ENCODE results near the gene HIGD1A. TPM values are rescaled to one million over a fixed set of nuclear protein-coding genes. Genes with fewer than 3 reads are reported as not detected.

HIGD1A gene
- 88.6 and 91.6 TPM in 2 replicates for total RNA-seq

- Mint-ChIP-seq H3K27me3 (peaks cover 34% of the 10 kb centered on the region), H3K9me3 (no peaks in the 10 kb centered on the region), H3K4me3 (peak within 1 kb of the TSS; percentile 99), H3K27ac (peak within 1 kb of the TSS; percentile 97), H3K36me3 (ENCODE audit: low read depth) (peaks cover 22% of the 10 kb centered on the region), H3K4me1 (peaks cover 29% of the 10 kb centered on the region)
- peak; percentile 98 for DNase-seq
- intact Hi-C loops (cut with micrococcal nuclease): loop anchor here (1.0 to 10.0 kb wide), 5 partner anchors 23 to 1531 kb away; partner anchors contain the start of genes CCDC13, NKTR, SNRK and TCAIM
These were observed at the start of gene HIGD1A for GRCh38 chr3:42804106-42804830. Gene HIGD1A (minus strand): TSS chr3:42804490. CDS start chr3:42794253, 10,237 bp downstream.

DNA sequence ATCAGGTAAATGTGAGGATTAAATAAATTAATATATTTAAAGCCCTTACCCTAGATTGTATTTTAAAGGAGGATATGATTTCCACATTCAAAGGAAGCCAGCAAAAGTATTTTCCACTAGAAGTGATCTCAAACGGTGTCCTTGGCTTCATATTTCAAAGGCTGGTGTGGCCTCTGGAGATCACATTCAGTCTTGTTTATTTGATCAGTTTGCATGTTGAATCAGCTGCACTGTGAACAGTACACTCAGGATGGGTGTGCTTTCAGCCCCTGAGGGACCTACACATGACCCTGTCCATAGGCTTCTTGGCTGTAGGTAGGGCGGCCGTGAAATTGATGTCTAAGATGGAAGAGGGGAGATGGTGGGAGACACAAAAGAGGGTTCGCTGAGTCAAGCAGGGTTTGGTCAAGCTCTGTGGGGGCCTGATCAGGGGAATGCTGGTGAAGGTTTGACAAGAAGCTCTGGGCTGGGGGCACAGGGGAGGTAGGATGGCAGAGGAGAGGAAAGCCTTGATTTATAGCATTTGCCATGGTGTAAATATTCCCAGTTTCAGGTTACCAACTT lies 49.5 kb upstream of the HIGD1A start:
- Mint-ChIP-seq H3K4me3 (no peak overlapping the region), H3K4me1 (no peaks in the 10 kb centered on the region), H3K36me3 (ENCODE audit: low read depth) (no peaks in the 10 kb centered on the region), H3K27me3 (peaks cover 11% of the 10 kb centered on the region), H3K9me3 (peaks cover under 1% of the 10 kb centered on the region), H3K27ac (no peak overlapping the region)
- no peak for DNase-seq
- intact Hi-C loops (cut with micrococcal nuclease): no loop called here

GRCh38 chr3:42853056-42853455 lies 48.8 kb upstream of the HIGD1A start:
- H3K9me3 Mint-ChIP-seq: no peaks in the 10 kb centered on the region
- H3K27ac Mint-ChIP-seq: no peak overlapping the region
- no peaks in the 10 kb centered on the region for H3K4me1 Mint-ChIP-seq
- no peak for DNase-seq
- no peak overlapping the region for H3K4me3 Mint-ChIP-seq
- no peaks in the 10 kb centered on the region for H3K36me3 Mint-ChIP-seq (ENCODE audit: low read depth)
- H3K27me3 Mint-ChIP-seq: peaks cover 6% of the 10 kb centered on the region
- intact Hi-C loops (cut with micrococcal nuclease): no loop called here

- H3K36me3 Mint-ChIP-seq (ENCODE audit: low read depth): no peaks in the 10 kb centered on the region
- no peaks in the 10 kb centered on the region for H3K9me3 Mint-ChIP-seq
- intact Hi-C loops (cut with micrococcal nuclease): no loop called here
- H3K27me3 Mint-ChIP-seq: peaks cover 6% of the 10 kb centered on the region
- H3K4me3 Mint-ChIP-seq: no peak overlapping the region
- peaks cover 4% of the 10 kb centered on the region for H3K4me1 Mint-ChIP-seq
- no peak for DNase-seq
- H3K27ac Mint-ChIP-seq: no peak overlapping the region
These were observed 48.2 kb upstream of the HIGD1A start for GRCh38 chr3:42852441-42852840.

DNA sequence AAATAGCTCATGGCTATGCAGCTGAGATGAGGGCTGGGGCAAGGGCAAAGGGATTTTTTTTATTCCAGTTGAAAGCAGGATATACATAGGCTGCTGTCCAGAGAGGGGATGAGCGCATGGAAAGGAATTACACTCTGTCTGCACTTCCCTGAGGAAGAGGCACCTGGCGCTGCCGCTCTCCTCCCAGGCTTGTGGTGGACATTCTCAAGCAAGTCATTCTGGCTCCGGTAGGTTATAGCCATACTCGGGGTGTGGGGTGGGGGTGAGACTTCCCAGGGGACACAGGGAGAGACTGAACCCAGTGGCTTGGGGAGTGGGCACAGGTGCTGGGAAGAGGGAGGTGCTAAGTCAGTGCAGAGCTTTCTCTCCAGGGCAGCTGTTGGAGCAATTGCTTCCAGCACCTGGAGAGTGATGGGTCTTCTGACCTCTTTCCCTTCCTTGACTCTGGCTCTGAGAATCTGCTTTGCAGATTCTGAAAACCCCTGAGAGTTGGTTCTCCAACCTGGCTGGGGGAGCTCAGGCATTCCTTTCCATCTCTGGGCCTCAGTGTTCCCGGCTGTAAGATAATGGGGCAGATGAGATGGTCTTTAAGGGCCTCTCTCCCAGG lies 47.0 kb upstream of the HIGD1A start:
- DNase-seq: no peak
- Mint-ChIP-seq H3K9me3 (no peaks in the 10 kb centered on the region), H3K4me3 (no peak overlapping the region), H3K4me1 (peaks cover 15% of the 10 kb centered on the region), H3K27me3 (peaks cover 4% of the 10 kb centered on the region), H3K36me3 (ENCODE audit: low read depth) (no peaks in the 10 kb centered on the region), H3K27ac (no peak overlapping the region)
- intact Hi-C loops (cut with micrococcal nuclease): no loop called here

GRCh38 chr3:42850263-42850662 lies 46.0 kb upstream of the HIGD1A start:
- Mint-ChIP-seq H3K36me3 (ENCODE audit: low read depth) (no peaks in the 10 kb centered on the region), H3K27ac (no peak overlapping the region), H3K4me3 (no peak overlapping the region), H3K4me1 (peaks cover 15% of the 10 kb centered on the region), H3K9me3 (no peaks in the 10 kb centered on the region), H3K27me3 (peaks cover 1% of the 10 kb centered on the region)
- no peak for DNase-seq
- intact Hi-C loops (cut with micrococcal nuclease): no loop called here

GRCh38 chr3:42849017-42849416 lies 44.7 kb upstream of the HIGD1A start:
- no peaks in the 10 kb centered on the region for H3K27me3 Mint-ChIP-seq
- DNase-seq: no peak
- no peaks in the 10 kb centered on the region for H3K9me3 Mint-ChIP-seq
- H3K4me3 Mint-ChIP-seq: no peak overlapping the region
- intact Hi-C loops (cut with micrococcal nuclease): no loop called here
- H3K27ac Mint-ChIP-seq: no peak overlapping the region
- peaks cover 15% of the 10 kb centered on the region for H3K4me1 Mint-ChIP-seq
- H3K36me3 Mint-ChIP-seq (ENCODE audit: low read depth): no peaks in the 10 kb centered on the region

GRCh38 chr3:42847731-42848130 lies 43.4 kb upstream of the HIGD1A start:
- Mint-ChIP-seq H3K4me1 (peaks cover 15% of the 10 kb centered on the region), H3K27me3 (no peaks in the 10 kb centered on the region), H3K27ac (no peak overlapping the region), H3K9me3 (no peaks in the 10 kb centered on the region), H3K36me3 (ENCODE audit: low read depth) (no peaks in the 10 kb centered on the region), H3K4me3 (no peak overlapping the region)
- intact Hi-C loops (cut with micrococcal nuclease): no loop called here
- DNase-seq: no peak

GRCh38 chr3:42846685-42847522 lies 42.6 kb upstream of the HIGD1A start:
- no peaks in the 10 kb centered on the region for H3K36me3 Mint-ChIP-seq (ENCODE audit: low read depth)
- H3K27me3 Mint-ChIP-seq: no peaks in the 10 kb centered on the region
- H3K9me3 Mint-ChIP-seq: no peaks in the 10 kb centered on the region
- intact Hi-C loops (cut with micrococcal nuclease): no loop called here
- peak overlapping the region; percentile 11 for H3K4me3 Mint-ChIP-seq
- peak overlapping the region; percentile 57 for H3K27ac Mint-ChIP-seq
- DNase-seq: peak; percentile 63
- H3K4me1 Mint-ChIP-seq: peaks cover 15% of the 10 kb centered on the region

- Mint-ChIP-seq H3K27ac (no peak overlapping the region), H3K36me3 (ENCODE audit: low read depth) (no peaks in the 10 kb centered on the region), H3K27me3 (no peaks in the 10 kb centered on the region), H3K9me3 (no peaks in the 10 kb centered on the region), H3K4me1 (peaks cover 15% of the 10 kb centered on the region), H3K4me3 (no peak overlapping the region)
- intact Hi-C loops (cut with micrococcal nuclease): no loop called here
- no peak for DNase-seq
These were observed 40.5 kb upstream of the HIGD1A start for GRCh38 chr3:42844815-42845214.

DNA sequence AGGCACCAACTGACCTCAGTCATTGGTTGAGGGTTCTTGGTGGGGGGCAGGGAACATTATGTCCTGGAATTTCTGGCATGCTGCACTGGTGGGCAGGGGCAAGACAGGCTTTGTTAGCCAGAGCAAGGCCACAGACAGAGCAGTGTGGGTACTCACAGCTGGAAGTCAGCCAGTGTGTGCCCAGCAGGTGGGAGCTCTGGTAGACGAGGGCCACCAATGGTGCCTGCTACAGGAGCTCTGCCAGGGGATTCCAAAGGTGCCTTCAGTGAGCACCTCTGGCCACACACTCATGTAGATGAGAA lies 40.1 kb upstream of the HIGD1A start:
- no peaks in the 10 kb centered on the region for H3K36me3 Mint-ChIP-seq (ENCODE audit: low read depth)
- no peak for DNase-seq
- H3K9me3 Mint-ChIP-seq: no peaks in the 10 kb centered on the region
- H3K27ac Mint-ChIP-seq: no peak overlapping the region
- H3K4me3 Mint-ChIP-seq: no peak overlapping the region
- H3K27me3 Mint-ChIP-seq: no peaks in the 10 kb centered on the region
- intact Hi-C loops (cut with micrococcal nuclease): no loop called here
- peaks cover 15% of the 10 kb centered on the region for H3K4me1 Mint-ChIP-seq

GRCh38 chr3:42843713-42844411 lies 39.6 kb upstream of the HIGD1A start:
- Mint-ChIP-seq H3K36me3 (ENCODE audit: low read depth) (no peaks in the 10 kb centered on the region), H3K4me3 (no peak overlapping the region), H3K9me3 (no peaks in the 10 kb centered on the region), H3K27ac (no peak overlapping the region), H3K27me3 (no peaks in the 10 kb centered on the region), H3K4me1 (peaks cover 15% of the 10 kb centered on the region)
- intact Hi-C loops (cut with micrococcal nuclease): no loop called here
- DNase-seq: no peak

DNA sequence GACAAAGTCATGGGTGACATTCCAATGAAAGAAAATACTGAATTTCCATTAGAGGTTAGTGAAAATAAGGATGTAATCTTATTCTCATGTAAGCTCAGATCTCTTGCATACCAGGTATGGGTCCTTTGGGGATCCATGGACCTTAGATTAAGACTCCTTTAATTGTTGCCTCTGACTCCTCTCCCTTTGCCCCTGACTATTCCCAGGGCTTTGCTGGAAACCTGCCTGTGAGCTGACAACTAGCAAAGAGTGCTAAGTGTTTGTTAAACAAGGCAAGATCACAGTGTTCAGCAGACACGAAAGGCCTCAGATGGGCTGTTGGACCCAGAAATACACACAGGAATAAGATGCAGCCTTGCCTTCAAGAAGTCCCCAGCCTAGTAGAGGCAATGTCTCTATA lies 37.0 kb upstream of the HIGD1A start:
- no peak for DNase-seq
- Mint-ChIP-seq H3K4me1 (no peaks in the 10 kb centered on the region), H3K27ac (no peak overlapping the region), H3K9me3 (no peaks in the 10 kb centered on the region), H3K27me3 (no peaks in the 10 kb centered on the region), H3K36me3 (ENCODE audit: low read depth) (no peaks in the 10 kb centered on the region), H3K4me3 (no peak overlapping the region)
- intact Hi-C loops (cut with micrococcal nuclease): no loop called here
